ENCODE data around the gene ZDHHC11.

ZDHHC11 gene

DNA sequence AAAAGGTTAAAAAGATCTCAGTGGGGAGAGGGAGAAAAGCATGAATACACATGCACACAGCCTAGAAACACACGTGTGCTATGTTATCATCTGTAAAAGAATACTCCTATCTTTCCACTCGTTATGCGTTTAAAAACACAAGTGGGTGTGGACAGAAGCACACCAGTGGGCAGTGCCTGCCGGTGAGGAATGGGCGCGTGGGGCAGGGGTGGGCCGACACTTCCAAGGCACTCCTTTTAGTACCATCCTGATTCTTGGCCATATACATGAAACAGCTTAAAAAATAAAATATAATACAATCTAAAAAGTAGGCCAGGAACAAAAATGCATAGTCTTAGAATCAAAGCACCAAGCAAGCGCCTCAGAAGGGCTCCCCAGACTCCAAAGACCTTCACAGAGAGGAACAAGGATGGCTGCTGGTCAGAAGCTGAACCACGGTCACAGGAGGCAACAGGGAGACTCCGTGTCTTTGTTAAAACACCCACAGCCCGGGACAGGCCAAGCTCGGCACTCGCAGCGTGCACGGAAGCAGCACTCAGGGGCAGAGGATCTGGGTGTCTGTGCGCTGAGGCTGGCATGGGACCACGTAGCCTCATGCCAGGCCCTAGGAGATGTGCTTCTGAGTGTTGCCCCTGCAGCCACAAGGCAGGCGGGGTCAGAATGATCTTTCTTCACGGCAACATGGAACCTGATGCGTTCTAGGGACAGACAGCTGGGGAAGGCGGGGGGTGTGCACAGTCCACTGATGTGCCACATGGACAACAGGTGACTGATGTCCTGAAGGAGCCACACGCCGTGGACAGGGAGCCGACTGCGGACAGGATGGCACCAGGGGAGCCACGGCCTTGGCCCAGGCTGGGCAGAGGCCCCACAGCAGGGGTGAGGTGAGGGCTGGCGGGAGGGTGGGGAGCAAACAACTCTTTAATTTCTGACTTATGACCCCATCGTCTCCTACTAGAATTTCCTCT lies 25.9 kb upstream of the ZDHHC11 start:
- TF ChIP-seq SIN3A (IDR thresholded peaks at IDR 0.05; ENCODE audit: borderline replicate concordance, insufficient read depth, low read length) = no peak
- no peak for TF ChIP-seq TAF1 (IDR thresholded peaks at IDR 0.05; ENCODE audit: borderline replicate concordance, insufficient read depth, low read length)
- TF ChIP-seq POLR2AphosphoS5 (IDR thresholded peaks at IDR 0.05; ENCODE audit: low read depth, low read length) = no peak
- TF ChIP-seq, protein P1, sequence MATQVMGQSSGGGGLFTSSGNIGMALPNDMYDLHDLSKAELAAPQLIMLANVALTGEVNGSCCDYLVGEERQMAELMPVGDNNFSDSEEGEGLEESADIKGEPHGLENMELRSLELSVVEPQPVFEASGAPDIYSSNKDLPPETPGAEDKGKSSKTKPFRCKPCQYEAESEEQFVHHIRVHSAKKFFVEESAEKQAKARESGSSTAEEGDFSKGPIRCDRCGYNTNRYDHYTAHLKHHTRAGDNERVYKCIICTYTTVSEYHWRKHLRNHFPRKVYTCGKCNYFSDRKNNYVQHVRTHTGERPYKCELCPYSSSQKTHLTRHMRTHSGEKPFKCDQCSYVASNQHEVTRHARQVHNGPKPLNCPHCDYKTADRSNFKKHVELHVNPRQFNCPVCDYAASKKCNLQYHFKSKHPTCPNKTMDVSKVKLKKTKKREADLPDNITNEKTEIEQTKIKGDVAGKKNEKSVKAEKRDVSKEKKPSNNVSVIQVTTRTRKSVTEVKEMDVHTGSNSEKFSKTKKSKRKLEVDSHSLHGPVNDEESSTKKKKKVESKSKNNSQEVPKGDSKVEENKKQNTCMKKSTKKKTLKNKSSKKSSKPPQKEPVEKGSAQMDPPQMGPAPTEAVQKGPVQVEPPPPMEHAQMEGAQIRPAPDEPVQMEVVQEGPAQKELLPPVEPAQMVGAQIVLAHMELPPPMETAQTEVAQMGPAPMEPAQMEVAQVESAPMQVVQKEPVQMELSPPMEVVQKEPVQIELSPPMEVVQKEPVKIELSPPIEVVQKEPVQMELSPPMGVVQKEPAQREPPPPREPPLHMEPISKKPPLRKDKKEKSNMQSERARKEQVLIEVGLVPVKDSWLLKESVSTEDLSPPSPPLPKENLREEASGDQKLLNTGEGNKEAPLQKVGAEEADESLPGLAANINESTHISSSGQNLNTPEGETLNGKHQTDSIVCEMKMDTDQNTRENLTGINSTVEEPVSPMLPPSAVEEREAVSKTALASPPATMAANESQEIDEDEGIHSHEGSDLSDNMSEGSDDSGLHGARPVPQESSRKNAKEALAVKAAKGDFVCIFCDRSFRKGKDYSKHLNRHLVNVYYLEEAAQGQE (IDR thresholded peaks at IDR 0.05; ENCODE audit: insufficient read depth in 1 of 2, low read depth in 2 of 2, low read length in 2 of 2) = no peak
- no peak for TF ChIP-seq FOXP2 (optimal IDR thresholded peaks at IDR 0.05; ENCODE audit: borderline replicate concordance, extremely low read depth, extremely low read length, insufficient read depth)

DNA sequence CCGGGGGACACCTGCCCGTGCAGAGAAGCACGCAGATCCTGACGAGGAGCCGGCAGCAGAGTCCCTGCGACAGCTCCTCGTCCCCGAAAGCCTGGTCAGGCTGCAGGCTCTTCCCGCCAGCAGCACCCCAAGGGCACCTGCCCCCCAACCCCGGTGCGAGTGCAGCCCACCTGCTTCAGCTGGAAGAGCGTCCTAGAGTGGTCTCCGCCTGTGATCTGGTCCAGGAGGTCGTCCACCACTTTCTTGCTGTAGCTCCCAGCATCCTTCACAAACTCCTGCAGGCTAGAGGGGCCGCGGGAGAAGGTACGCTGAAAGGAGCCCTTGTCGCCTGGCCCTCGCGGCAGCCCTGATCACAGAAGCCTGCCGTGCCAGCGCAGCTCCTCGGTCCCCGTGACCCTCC lies 25.1 kb upstream of the ZDHHC11 start:
- TF ChIP-seq SIN3A (IDR thresholded peaks at IDR 0.05; ENCODE audit: borderline replicate concordance, insufficient read depth, low read length) (no peak), TAF1 (IDR thresholded peaks at IDR 0.05; ENCODE audit: borderline replicate concordance, insufficient read depth, low read length) (no peak), FOXP2 (optimal IDR thresholded peaks at IDR 0.05; ENCODE audit: borderline replicate concordance, extremely low read depth, extremely low read length, insufficient read depth) (no peak), POLR2AphosphoS5 (IDR thresholded peaks at IDR 0.05; ENCODE audit: low read depth, low read length) (no peak)
- TF ChIP-seq, protein P1 (IDR thresholded peaks at IDR 0.05; ENCODE audit: insufficient read depth in 1 of 2, low read depth in 2 of 2, low read length in 2 of 2) = no peak

DNA sequence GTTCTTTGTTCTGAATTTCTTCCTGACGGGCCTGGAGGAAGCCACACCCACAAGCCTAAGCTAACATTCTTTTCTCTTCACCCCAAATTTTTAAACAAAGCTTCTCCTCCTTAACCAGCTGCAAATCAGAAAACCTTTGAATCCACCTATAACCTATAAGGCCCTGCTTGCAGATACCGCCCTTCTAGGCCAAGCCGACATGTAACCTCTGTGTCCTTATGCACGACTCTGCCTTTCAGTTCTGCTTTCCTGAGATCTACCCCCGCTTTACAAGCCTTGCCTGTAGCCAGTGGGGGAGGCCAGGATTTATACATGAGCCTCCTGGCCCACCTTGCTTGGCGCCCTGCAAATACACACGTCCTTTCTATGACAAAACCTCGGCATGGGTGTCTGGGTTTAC lies 22.5 kb upstream of the ZDHHC11 start:
- TF ChIP-seq SIN3A (IDR thresholded peaks at IDR 0.05; ENCODE audit: borderline replicate concordance, insufficient read depth, low read length) (no peak), TAF1 (IDR thresholded peaks at IDR 0.05; ENCODE audit: borderline replicate concordance, insufficient read depth, low read length) (no peak), POLR2AphosphoS5 (IDR thresholded peaks at IDR 0.05; ENCODE audit: low read depth, low read length) (no peak), FOXP2 (optimal IDR thresholded peaks at IDR 0.05; ENCODE audit: borderline replicate concordance, extremely low read depth, extremely low read length, insufficient read depth) (no peak)
- TF ChIP-seq, protein P1 (IDR thresholded peaks at IDR 0.05; ENCODE audit: insufficient read depth in 1 of 2, low read depth in 2 of 2, low read length in 2 of 2) = no peak

DNA sequence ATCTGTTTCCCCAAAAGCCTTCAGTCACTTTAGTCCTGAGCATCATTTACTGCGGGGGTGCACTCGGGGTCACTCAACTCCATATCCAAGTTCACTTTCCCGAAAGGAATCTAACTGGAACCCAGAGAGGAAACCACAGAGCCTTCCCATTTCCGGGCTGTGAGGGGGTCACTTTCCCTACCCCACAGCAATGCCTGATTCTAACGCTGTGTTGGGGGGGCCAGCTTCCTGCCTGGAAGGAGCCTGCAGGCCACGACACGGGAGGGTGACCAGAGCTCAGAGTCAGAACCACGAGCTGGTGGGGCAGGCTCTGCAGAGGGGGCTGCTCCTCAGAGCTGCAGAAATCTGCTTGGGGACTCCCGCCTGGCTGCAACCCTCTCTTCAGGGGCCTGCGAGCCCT lies 21.5 kb upstream of the ZDHHC11 start:
- no peak for TF ChIP-seq POLR2AphosphoS5 (IDR thresholded peaks at IDR 0.05; ENCODE audit: low read depth, low read length)
- TF ChIP-seq FOXP2 (optimal IDR thresholded peaks at IDR 0.05; ENCODE audit: borderline replicate concordance, extremely low read depth, extremely low read length, insufficient read depth) = no peak
- TF ChIP-seq, protein P1 (IDR thresholded peaks at IDR 0.05; ENCODE audit: insufficient read depth in 1 of 2, low read depth in 2 of 2, low read length in 2 of 2) = no peak
- no peak for TF ChIP-seq TAF1 (IDR thresholded peaks at IDR 0.05; ENCODE audit: borderline replicate concordance, insufficient read depth, low read length)
- no peak for TF ChIP-seq SIN3A (IDR thresholded peaks at IDR 0.05; ENCODE audit: borderline replicate concordance, insufficient read depth, low read length)
